ENCODE results near the gene FOXP1. TPM values are rescaled to one million over a fixed set of nuclear protein-coding genes. Genes with fewer than 3 reads are reported as not detected.

Gene FOXP1
- total RNA-seq, 1 experiment from 2014 or later, result 75.3 TPM

DNA sequence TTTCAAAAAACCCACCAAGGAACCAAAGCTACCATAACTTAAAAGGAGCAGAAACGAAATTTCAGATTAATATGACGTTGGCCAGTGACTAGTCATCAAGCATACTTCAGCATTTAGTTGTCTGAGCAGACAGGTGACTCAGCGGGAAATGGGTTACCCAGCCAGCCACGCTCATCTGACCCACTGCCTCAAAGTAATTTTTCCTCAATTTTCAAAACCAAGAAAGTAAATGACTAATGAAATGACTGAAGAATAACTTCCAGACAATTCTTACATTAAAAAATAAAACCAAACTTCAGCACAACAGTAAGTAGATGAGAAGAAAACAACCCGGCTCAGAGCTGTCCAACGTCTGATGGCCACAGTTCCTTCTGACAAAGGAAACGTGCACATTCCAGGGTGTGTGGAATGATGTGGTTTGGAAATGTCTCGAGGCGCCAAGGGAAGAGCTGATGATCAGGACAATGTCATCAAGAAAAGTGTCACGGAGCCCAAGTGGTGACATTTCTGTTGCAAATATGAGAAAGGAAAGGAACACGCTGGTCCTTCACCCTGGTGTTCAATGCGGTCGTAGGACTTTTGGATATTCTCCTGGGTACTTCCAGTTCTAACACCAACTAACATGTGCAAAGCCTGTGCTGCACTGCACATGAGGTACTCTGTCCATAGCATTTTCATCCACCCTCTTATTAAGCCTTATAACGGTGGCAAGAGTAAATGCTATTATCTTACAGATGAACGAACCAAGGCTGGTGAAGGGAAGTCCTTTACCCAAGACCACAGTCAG is 79.1 kb downstream of the FOXP1 start:
- H2BK15ac ChIP-seq (ENCODE audit: low read depth, low read length), result no peak overlapping the region
- no peak overlapping the region for H4K91ac ChIP-seq (ENCODE audit: insufficient read length, low read depth, low read length)
- H3K4me1 ChIP-seq (ENCODE audit: insufficient read depth, low read length), result peaks cover 4% of the 10 kb centered on the region
- H2BK120ac ChIP-seq (ENCODE audit: low read depth, low read length, poor library complexity, severe bottlenecking), result no peak overlapping the region
- H3K56ac ChIP-seq (ENCODE audit: insufficient read length, low read depth, low read length), result no peak overlapping the region
- H3K9ac ChIP-seq (ENCODE audit: extremely low read depth, insufficient read length, low read length), result no peak overlapping the region
- peaks cover 1% of the 10 kb centered on the region; the same call in 1 of the 2 replicates for H3K79me2 ChIP-seq (ENCODE audit: insufficient read depth, low read length)
- peaks cover 27% of the 10 kb centered on the region in 2 experiments for H3K4me1 Mint-ChIP-seq
- H3K4me3 Mint-ChIP-seq, result no peak overlapping the region
- no peak overlapping the region for H2BK20ac ChIP-seq (ENCODE audit: low read depth, low read length, poor library complexity, severe bottlenecking)
- H3K27me3 ChIP-seq (ENCODE audit: insufficient read depth, low read length), result no peaks in the 10 kb centered on the region
- H4K5ac ChIP-seq (ENCODE audit: insufficient read length, low read depth, low read length), result no peak overlapping the region
- H4K8ac ChIP-seq (replicated peaks; ENCODE audit: insufficient read length, low read depth, low read length), result no peak overlapping the region
- no peaks in the 10 kb centered on the region for H4K20me1 ChIP-seq (ENCODE audit: control insufficient read depth, insufficient read depth, insufficient read length)
- no peak overlapping the region for H3K14ac ChIP-seq (ENCODE audit: insufficient read depth, low read length)
- no CpG with 5 or more reads among the region's 15 CpGs for WGBS (ENCODE audit: extremely low coverage, insufficient read length, low lambda C conversion rate)
- no peak overlapping the region for H3K4ac ChIP-seq (ENCODE audit: low read depth, low read length)
- no peaks in the 10 kb centered on the region for H3K23me2 ChIP-seq (ENCODE audit: insufficient read length, low read depth, low read length, poor library complexity, severe bottlenecking)
- H3K36me3 Mint-ChIP-seq (ENCODE audit: insufficient read depth in 1 of 3, low read depth in 3 of 3), result no peaks in the 10 kb centered on the region
- DNase-seq, result no peak
- no peak overlapping the region for H2AK5ac ChIP-seq (ENCODE audit: insufficient read length, low read length)
- H2BK12ac ChIP-seq (ENCODE audit: insufficient read length, low read depth, low read length), result no peak overlapping the region
- no peak overlapping the region for H2AFZ ChIP-seq (ENCODE audit: low read length)
- H3K27me3 Mint-ChIP-seq (ENCODE audit: low read depth), result no peaks in the 10 kb centered on the region
- no peaks in the 10 kb centered on the region for H3K9me3 Mint-ChIP-seq
- H3K27ac Mint-ChIP-seq, result no peak overlapping the region
- no peak overlapping the region for H3K23ac ChIP-seq (ENCODE audit: insufficient read length, low read depth, low read length)
- H3T11ph ChIP-seq (ENCODE audit: low read length), result no peak overlapping the region
- TF ChIP-seq, protein P1, sequence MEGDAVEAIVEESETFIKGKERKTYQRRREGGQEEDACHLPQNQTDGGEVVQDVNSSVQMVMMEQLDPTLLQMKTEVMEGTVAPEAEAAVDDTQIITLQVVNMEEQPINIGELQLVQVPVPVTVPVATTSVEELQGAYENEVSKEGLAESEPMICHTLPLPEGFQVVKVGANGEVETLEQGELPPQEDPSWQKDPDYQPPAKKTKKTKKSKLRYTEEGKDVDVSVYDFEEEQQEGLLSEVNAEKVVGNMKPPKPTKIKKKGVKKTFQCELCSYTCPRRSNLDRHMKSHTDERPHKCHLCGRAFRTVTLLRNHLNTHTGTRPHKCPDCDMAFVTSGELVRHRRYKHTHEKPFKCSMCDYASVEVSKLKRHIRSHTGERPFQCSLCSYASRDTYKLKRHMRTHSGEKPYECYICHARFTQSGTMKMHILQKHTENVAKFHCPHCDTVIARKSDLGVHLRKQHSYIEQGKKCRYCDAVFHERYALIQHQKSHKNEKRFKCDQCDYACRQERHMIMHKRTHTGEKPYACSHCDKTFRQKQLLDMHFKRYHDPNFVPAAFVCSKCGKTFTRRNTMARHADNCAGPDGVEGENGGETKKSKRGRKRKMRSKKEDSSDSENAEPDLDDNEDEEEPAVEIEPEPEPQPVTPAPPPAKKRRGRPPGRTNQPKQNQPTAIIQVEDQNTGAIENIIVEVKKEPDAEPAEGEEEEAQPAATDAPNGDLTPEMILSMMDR (conservative IDR thresholded peaks at IDR 0.05), result no peak
- no peak overlapping the region for H2BK5ac ChIP-seq (ENCODE audit: insufficient read length, low read length)
- no peaks in the 10 kb centered on the region for H3K9me3 ChIP-seq (ENCODE audit: control insufficient read depth, low read depth, low read length)
- H3K18ac ChIP-seq (ENCODE audit: insufficient read length, low read depth, low read length), result no peak overlapping the region
- no peaks in the 10 kb centered on the region for H3K79me1 ChIP-seq (ENCODE audit: insufficient read depth, low read depth, low read length, poor library complexity, severe bottlenecking)
- no peak overlapping the region for H3K27ac ChIP-seq (ENCODE audit: insufficient read length, low read depth, low read length)
- no peak overlapping the region for H3K4me2 ChIP-seq (ENCODE audit: insufficient read depth, insufficient read length, low read length)

Measured in H9 (cell line).